ENCODE results near the gene ALK.

DNA sequence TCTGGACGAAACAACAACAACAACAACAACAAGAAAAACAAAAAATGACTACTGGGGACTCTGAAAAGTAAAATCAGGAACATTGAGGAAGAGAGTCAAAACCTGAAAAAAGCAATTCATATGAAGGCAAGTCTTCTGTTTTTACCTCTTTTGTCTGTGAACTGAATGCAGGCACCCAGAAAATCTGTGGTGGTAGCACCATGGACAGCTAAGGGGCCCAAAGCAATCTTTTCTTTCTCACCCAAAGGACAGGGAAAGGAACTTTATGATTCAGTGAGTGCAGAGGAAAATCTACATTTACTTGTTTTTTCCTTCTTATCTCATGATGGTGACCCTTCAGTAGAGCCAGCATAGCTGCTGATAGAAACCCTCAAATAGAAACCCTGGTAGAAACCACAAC lies 10.4 kb downstream of the ALK start:
- no peak for TF ChIP-seq GATA1 (IDR thresholded peaks at IDR 0.05; ENCODE audit: low read depth, low read length)
- no peak for TF ChIP-seq POLR2A (IDR thresholded peaks at IDR 0.05; ENCODE audit: low read length)
